CD4-positive, alpha-beta T cell treated with Interleukin-17A for 4 hours (primary cell): ENCODE data around the gene UBR4.

Experiments used
- DNase-seq: peaks from one replicate; pipeline ENCODE4 v3.0.0-alpha.2; 2020; ENCODE audit warnings: mixed read lengths

Gene UBR4

GRCh38 chr1:19068639-19069276 lies 141.3 kb downstream of the UBR4 start:
- DNase-seq = no peak

- no peak for DNase-seq
These were observed 142.0 kb downstream of the UBR4 start for GRCh38 chr1:19067912-19068638.

GRCh38 chr1:19067182-19067911 lies 142.7 kb downstream of the UBR4 start:
- no peak for DNase-seq

- no peak for DNase-seq
These were observed 143.2 kb downstream of the UBR4 start for GRCh38 chr1:19066874-19067181.

DNA sequence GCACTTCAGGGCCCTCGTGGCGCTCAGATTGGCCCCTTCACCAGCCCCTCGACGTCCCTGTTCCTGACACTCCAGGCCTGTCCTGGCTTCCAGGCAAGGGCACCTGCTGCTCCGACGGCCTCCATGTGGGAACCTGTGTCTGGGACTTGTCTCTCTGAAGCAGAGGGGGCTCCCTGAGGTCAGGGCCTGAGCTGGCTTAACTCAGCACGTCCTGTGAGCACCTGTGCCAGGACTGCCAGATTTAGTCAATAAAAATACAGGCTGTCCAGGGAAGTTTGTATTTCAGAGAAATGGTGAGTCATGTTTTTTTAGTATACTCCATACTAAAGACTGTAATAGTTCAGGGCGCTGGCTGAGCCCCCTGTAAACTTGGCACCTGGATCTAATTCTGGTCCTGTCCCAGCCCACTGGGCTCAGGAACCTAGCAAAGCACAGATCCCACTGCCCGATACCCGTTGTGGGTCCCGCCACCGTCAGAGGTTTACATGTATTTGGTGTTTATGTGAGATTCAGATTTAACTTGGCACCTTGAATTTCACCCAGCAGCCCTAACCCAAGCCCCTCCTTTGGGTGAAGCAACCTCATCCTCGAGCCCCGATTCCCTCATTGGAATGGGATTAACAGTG lies 143.7 kb downstream of the UBR4 start:
- DNase-seq = no peak

GRCh38 chr1:19065526-19066247 lies 144.4 kb downstream of the UBR4 start:
- no peak for DNase-seq

DNA sequence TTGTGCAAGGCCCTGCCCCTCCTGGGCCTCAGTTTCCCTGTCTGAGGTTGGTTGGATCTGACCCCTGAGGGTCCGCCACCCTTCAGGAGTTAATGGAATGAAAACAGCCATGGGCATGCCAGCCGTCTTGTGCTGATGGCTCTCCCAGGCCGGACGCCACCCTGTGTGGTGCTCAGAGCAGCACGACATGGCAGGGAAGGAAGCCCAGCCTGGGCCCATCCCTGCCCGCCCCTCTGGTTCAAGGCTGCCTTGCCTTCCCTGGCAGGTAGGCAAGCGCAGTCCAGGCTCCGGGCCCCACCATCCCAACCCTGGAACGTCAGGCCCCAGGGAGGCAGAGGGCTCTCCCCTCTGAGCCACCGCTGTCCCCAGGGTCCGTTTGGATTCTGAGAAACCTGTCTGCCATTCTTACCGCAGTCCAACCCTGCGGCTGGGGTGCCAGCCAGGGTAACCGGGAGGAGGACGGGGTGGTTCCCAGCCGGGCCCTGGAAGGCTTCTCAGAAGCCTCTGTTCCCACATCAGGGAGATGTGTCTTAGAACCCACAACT lies 145.1 kb downstream of the UBR4 start:
- no peak for DNase-seq

DNA sequence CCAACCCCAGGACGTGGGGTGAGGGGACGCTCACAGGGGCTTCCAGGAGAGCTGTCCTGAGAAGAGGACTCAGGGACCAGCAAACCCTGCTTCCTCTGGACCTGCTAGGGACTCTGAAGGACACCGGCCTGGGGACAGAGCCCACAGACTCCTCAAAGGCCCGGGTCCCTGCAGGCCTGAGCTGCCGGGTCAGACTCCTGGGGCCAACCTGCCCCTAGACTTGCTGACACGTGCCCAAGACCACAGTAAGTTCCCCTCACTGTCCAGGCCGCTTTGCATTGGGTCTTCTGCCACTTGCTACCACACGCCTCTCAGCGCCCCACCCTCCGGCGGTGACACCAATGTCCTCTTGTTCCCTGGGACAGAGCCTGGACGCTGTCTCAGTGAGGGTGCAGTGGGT lies 146.9 kb downstream of the UBR4 start:
- no peak for DNase-seq

DNA sequence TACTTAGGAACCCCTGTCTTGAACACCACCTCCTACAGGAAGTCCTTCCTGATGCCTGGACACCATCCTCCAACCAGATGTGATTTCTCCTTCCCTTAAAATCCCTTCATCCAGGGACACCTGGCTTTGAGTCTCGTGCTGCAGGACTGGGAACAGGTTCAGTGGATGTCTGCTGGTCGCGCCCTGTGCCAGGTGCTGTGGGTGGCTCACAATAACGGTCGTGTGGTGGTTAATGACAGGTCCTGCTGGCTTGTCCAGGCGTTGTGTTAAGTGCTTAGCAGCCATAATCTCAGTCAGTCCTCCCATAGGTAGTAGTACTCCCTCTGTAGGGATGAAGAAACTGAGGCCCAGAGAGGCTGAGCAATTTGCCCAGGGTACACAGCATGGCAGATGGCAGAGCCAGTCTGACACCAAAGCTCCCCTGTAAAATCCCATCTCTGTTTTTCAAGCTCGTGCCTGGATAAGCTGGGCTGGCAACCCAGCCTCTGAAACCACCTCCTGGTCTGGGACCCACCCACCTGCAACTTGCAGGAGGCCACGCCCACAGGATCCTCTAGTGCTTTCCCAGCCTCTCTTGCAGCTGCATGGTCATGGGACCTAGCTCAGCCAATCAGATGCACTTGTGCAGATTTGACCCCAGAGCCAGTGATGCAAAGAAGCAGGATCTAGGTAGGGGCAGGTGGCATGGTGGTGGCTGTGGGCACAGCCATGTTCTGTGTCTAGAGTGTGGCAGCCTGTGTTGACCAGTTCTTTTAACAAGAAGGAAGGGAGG lies 147.6 kb downstream of the UBR4 start:
- no peak for DNase-seq

DNA sequence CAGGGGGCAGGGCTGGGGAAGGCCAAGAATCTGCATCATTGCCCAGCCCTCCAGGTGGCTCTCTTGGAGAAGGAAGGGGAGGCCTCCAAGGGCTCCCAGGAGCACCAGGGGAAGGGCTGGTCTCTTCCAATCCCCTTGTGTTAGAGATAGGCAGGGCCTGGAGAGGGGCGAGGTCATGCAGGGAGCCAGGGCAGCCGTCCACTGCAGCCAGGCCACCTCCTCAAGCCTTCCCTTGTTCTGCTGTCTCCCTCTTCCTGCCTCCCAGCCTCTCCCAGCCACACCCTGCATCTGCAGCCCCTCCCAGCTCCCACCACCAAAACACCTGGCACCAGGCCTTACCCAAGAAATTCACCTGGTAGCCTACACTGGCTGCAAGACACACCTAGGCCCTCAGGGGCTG lies 148.3 kb downstream of the UBR4 start:
- DNase-seq = no peak

DNA sequence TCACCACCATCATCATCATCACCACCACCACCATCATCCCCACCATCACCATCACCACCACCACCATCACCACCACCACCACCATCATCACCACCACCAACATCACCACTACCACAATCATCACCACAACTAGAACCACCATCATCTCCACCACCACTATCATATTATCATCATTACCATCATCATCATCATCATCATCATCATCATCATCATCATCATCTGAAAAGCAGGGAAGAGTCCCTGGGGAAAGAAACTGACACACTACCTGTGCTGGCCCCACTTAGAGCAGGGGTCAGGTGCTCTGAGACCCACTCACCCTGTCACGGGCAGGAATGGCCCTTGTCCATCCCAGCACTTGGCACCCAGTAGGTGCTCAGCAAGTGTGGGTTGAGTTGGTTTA lies 148.7 kb downstream of the UBR4 start:
- DNase-seq = no peak

GRCh38 chr1:19059773-19060172 lies 150.3 kb downstream of the UBR4 start:
- no peak for DNase-seq

DNA sequence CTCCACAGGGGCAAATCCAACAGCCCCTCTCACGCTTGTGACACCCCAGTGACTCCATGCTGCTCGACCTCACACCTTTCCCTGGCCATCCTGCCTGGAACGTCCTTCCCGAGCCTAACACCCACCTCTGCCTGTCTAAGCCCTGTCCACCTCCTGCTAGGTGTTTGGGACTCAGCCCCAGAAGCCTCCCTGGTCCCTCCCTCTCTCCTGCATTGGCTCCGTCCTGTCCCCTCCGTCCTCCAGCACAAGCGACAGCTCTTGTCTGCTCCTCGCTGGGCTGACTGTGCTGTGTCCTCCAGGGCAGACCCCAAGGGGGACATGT lies 151.6 kb downstream of the UBR4 start:
- no peak for DNase-seq

DNA sequence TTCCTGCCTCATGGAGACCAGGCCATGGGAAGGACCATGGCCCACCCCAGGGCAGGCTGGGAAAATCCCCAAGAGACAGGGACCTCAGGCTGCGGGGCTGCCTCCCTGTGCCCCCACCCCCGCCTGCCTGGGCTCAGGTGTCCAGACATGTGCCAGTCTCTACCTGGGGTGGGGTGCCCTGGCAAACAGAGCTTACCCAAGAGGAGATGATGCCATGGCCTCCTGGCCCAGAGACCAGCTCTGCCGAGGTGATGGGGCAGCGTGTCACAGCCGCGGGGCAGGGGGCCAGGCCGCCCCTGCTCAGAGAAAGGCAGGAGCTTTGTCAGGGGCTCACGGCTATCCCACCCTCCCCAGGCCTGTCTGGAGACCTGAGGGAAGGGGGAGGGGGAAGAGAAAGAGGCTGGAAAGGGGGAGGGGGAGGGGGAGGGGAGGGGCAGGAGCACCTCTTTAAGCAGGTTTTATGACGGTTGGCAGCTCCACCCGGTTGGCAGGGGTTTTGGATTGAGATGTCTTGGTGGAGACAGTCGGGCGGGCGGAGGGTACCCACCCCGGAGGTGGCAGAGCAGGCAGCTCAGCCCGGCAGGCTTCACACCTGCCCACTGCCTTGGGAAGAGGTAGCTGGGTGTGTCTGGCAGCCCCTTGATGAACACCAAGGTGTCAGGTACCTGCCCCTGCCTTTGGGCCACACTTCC lies 152.1 kb downstream of the UBR4 start:
- no peak for DNase-seq

- DNase-seq = no peak
These were observed 152.8 kb downstream of the UBR4 start for GRCh38 chr1:19057182-19057779.

- DNase-seq = no peak
These were observed 154.4 kb downstream of the UBR4 start for GRCh38 chr1:19055701-19056100.

DNA sequence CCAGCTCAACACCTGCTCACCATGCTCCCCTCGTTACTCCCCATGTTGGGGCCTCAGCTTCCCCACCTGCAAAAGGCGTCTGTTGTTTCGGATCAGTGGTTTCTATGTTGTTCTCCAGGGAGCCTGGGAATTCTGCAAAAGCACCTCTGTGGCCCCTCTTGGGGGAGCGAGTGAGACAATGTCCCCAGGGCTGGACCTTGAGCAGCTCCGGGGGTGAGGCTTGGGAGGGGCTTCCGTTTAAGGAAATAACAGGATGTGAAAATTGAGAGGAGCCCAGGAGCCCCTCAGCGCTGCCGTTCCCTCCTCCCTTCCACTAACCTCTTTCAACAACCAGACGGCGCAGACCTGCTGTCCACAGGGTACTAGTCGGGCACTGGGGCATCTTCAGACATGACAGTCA lies 155.1 kb downstream of the UBR4 start:
- DNase-seq = no peak

DNA sequence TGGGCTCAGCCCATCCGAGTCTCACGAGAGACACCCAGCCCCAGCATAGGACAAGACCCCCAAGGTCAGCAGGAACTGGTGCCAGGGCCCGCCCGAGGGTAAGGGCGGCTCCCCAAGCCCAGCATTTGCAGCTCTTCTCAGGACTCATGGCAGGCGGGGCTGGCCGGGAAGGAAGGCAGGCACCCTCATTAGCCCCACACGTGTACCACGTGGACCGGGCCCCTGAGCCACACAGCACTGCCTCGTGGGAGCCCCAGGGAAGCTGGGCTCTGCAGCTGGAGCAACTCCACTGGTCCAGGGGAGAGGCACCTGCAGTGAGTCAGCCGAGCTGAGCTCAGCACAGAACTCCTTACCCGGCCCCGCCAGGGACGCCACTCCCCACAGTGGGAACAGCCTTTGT lies 155.8 kb downstream of the UBR4 start:
- no peak for DNase-seq

- DNase-seq = no peak
These were observed 156.6 kb downstream of the UBR4 start for GRCh38 chr1:19053486-19053885.

- no peak for DNase-seq
These were observed 160.3 kb downstream of the UBR4 start for GRCh38 chr1:19049798-19050197.

DNA sequence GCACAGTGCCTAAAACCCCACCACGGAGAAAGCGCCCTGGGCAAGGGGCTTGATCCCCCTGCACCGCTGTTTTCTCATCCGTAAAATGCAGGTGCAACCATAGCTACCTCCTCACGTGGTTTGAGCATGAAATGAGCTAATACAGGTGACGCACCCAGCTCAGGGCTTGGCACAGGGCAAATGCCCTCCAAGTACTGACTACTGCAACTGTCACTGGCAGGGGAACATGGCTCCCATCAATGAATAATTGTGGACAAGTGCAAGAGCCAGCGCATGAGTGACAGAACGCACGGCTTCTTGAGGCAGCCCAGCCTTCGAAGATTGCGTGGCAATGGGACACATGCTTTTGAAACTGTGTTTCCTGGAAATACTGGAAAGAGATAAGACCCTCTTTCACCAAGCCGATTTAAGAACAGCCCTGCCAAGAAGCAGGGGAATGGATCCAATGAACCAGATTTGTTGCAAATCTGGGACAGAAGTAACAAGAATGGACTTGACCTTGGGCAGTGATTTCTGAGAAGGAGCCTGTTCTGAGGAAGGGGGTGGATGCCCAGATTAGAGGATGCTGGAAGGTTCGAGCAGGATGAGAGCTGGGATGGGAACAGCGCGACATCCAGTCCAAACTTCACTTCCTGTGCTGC lies 160.8 kb downstream of the UBR4 start:
- no peak for DNase-seq
